DMS153 treated with DMSO at 0.1 percent for 48 hours (cell line): ENCODE measurements around the gene DYRK1B.
A peak's percentile ranks its signal among the peaks of the same experiment; 100 is the strongest.

Source experiments
- DNase-seq: peaks from one replicate; lab custom pipeline; 2025; ENCODE audit not compliant: unreplicated experiment; lab: John Stamatoyannopoulos, UW

DYRK1B gene

DNA sequence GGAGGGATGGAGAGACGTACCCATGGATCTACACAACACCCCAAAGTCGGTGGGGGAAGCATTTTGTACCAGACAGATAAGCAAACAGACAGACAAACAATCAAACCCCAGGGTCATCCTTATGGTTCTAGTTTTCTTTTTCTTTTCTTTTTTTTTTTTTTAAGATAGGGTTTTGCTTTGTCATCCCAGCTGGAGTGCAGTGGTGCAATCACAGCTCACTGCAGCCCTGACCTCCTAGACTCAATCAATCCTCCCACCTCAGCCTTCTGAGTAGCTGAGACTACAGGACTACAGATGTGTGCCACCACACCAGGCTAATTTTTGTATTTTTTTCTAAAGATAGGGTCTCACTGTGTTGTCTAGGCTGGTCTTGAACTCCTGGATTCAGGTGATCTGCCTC lies 30.2 kb upstream of the DYRK1B start:
- DNase-seq, result no peak

DNA sequence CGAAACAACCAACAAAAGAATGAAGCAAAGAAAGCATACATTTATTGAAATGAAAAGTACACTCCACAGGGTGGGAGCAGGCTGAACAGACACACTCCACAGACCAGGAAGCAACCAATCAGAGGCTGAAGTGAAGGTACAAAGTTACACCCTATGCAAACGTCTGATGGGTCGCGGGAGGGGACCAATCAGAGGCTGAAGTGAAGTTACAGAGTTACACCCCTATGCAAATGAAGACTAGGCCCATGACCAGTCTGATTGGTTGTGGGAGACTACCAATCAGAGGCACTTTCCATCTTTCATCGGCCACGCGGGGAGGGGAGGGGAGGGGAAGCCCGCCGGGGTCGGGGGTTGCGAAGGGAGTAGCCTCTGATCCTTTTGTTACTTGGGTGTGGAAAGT lies 24.6 kb upstream of the DYRK1B start:
- no peak for DNase-seq

GRCh38 chr19:39852882-39853281 lies 18.9 kb upstream of the DYRK1B start:
- no peak for DNase-seq

- no peak for DNase-seq
Observed at GRCh38 chr19:39850892-39851291, 16.9 kb upstream of the DYRK1B start.

- DNase-seq, result no peak
Observed at GRCh38 chr19:39848392-39848791, 14.4 kb upstream of the DYRK1B start.

GRCh38 chr19:39847525-39847924 lies 13.6 kb upstream of the DYRK1B start:
- no peak for DNase-seq

DNA sequence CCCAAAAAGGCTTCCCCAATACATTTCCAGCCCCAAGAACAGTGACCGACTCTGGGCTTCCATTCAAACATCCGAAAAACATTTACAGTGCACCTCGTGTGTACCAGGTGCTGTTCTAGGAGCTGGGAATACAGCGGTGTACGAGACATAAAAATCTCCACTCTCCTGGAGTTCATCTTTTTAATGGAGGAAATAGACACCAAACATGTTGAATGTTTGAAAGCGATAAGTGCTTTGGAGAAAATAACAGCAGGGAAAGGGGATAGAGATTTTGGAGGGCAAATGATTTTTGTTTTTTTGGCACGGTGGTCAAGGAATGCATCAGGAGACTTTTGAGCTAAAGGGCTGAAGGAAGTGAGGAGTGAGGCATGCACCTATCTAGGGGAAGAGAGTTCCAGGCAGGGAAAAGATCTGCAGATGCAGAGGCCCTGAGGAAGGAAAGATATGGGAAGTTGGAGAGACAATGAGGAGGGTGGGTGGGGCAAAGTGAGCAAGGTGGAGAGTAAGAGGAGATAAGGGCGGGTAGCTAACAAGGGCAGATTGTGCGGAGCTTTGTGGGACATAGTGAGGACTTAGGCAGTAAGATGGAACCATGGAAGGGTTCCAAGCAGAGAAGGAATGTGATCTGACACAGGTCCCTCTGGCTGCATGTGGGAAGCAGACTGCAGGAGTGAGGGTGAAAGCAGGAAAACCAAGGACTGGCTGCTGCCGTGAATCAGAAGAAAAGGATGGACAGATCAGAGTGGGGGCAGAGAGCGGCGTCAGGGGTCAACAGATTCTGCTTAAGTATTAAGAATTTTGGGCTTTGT lies 12.9 kb upstream of the DYRK1B start:
- no peak for DNase-seq

GRCh38 chr19:39845933-39846677 lies 12.1 kb upstream of the DYRK1B start, which contains the start of gene FBL:
TSS of gene FBL (minus strand) at chr19:39846379. CDS start at chr19:39846300, 79 bp downstream.
- peak; percentile 88 for DNase-seq

GRCh38 chr19:39845584-39845932 lies 11.6 kb upstream of the DYRK1B start:
- no peak for DNase-seq

GRCh38 chr19:39845172-39845571 lies 11.2 kb upstream of the DYRK1B start:
- no peak for DNase-seq

DNA sequence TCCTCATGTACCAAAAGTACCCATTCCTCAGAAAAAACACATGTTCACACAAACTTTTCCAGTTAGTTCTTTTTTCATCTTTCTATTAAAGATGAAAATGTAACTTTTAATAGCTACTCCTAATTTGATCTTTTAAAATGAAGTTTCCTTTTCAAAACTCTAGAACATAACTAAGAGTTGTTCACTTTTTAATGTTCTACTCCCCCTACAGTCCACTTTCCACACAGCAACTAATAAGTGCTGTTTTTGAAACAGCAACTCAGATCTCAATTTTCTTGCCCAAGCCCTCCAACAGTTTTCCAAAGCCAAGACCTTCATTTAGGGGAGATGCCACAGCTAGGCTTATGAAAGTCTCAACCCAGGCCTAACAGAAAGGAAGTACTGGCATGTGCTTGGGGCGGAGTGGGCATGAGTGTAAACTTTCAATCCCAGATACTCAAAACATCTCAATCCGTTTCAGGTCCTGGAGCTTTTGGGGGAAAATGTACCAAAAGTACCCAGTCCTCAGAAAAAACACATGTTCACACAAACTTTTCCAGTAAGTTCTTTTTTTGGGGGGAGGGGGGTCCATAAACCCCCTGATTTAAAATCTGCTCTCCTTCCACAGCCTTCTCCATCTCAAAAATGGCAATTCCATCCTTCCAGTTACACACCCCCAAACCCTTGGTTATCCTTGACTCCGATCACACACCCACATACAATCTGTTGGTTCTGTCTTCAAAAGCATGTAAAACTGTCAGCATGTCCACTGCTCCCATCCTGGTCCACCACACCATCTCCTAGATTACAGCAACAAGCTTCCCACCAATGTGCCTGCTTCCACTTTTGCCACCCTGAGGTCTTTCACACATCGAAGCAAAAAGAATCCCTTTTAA lies 10.2 kb upstream of the DYRK1B start:
- no peak for DNase-seq

DNA sequence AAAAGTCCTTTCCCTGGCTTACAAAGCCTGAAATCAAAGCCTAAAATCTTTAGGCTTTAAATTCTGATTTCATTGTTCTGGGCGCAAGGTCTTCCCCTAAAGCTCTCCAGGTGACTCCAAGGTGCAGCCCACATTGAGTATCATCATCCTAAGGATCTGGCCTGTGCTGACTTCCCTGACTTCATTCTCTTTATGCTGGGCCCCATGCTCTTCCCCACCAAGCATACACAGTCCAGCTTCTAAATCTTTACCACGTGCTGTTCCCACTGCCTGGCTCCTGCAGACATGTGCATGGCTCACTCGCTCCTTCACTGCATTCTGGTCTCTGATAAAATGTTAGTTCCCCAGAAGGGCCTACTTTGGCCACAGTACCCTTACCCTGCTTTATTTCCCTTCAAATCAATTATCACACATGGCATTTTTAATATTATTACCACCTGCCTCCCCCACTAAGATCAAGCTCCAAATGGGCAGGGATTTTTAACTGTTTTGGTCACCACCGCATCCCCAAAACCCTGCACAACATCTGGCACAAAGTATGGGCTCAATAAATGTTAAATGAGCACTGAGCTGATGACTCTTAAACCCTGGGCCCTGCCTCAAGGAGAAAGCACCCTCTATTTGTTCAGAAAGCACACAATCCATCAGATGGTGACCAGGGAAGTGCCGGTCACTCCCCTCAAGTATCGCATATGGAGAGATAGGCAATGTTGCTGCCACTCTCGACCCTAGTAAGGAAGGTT lies 8.9 kb upstream of the DYRK1B start:
- no peak for DNase-seq

- DNase-seq, result no peak
Observed at GRCh38 chr19:39841041-39841440, 7.1 kb upstream of the DYRK1B start.

GRCh38 chr19:39840492-39840891 lies 6.5 kb upstream of the DYRK1B start:
- no peak for DNase-seq

GRCh38 chr19:39839678-39840327 lies 5.8 kb upstream of the DYRK1B start:
- no peak for DNase-seq

- DNase-seq, result no peak
Observed at GRCh38 chr19:39838569-39838968, 4.6 kb upstream of the DYRK1B start.

DNA sequence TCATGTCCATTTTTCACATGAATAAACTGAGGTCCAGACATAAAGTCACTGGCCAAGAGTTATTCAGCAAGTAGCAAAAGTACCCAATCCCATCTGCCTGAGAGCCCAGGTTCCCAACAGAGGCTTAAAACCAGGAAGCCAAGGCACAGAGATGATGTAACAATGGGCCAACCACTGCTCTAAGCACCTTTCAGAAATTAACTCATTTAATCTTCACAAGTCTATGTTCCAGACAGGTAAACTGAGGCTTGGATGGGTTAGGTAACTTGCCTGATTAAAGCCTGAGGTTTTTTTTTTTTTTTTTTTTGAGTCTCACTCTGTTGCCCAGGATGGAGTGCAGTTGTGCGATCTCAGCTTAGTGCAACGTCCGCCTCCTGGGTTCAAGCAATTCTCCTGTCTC lies 4.0 kb upstream of the DYRK1B start:
- DNase-seq, result no peak

DNA sequence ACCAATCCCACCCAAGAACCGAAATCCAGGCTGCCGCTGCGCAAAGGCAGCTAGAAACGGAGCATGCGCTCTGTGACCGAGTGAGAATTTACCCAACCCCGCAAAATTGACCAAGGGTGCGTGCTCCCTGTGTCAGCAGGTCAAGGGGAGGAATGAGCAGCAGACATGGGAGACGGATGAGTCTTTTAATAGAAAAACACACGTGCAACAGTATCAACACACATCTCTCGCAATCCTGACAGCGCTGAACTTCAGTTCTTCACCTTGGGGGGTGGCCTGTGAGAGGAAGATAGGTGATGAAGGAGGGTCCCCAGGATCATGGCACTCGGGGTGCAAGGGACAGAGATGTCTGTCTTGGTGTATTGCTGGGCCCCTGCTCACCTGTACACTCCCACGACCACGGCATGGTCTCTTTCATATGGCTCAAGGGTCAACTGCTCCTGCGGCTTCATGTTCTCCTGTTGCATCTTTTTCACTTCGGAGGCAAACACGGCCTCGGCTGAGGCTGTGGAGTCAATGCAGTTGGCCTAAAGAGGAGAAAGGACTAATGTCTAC lies 402 bp upstream of the DYRK1B start:
- no peak for DNase-seq

GRCh38 chr19:39833160-39833463 lies 850 bp downstream of the DYRK1B start:
- DNase-seq, result no peak
